Breast epithelium (tissue), 4 donors: ENCODE results near the gene RTRAF. TPM values are rescaled to one million over a fixed set of nuclear protein-coding genes. Genes with fewer than 3 reads are reported as not detected.

Experiments used
- DNase-seq, 2 donors: peaks; one replicate each; pipeline ENCODE4 v3.0.0-alpha.2; 2019; ENCODE audit warnings: low spot score in 2 of 2
- H3K27ac ChIP-seq, 2 donors: fragments of 200-600 bp; sonication (generic) in 1 of 2; one replicate each; pipeline ENCODE4 v1.5.1; 2016 to 2019; ENCODE audit warnings: mild to moderate bottlenecking in 1 of 2
- H3K27me3 ChIP-seq, 2 donors: fragments of 200-600 bp; sonication (generic) in 1 of 2; one replicate each; pipeline versions ENCODE4 v1.5.1 to v1.6.0; 2017 to 2019; ENCODE audit warnings: control low read depth in 1 of 2, mild to moderate bottlenecking in 1 of 2
- H3K36me3 ChIP-seq: fragments of 200-600 bp; one replicate; pipeline ENCODE4 v1.5.1; 2019
- H3K4me1 ChIP-seq, 2 donors: fragments of 200-600 bp; sonication (generic); one replicate each; pipeline ENCODE4 v1.5.1; 2016 to 2019; ENCODE audit warnings: control low read depth in 1 of 2
- H3K4me3 ChIP-seq, 3 donors: fragments of 200-600 bp; sonication (generic); 1 replicate in 2 of 3; 2 replicates in 1 of 3; pipeline ENCODE4 v1.5.1; 2016 to 2019; ENCODE audit warnings: mild to moderate bottlenecking in 3 of 3, moderate library complexity in 2 of 3
- H3K9me3 ChIP-seq, 2 donors: fragments of 200-600 bp; sonication (generic) in 1 of 2; one replicate each; pipeline ENCODE4 v1.5.1; 2016 to 2019; ENCODE audit warnings: control low read depth in 1 of 2
- CTCF ChIP-seq, 3 donors: fragments of 450-650 bp; IDR thresholded peaks; one replicate each; pipeline ENCODE4 v1.5.1; 2016 to 2017; ENCODE audit warnings: antibody characterized with exemption in 3 of 3, mild to moderate bottlenecking in 3 of 3, moderate library complexity in 3 of 3
- POLR2A ChIP-seq: fragments of 450-650 bp; IDR thresholded peaks from one replicate; pipeline ENCODE4 v1.6.1; 2016; ENCODE audit warnings: antibody characterized with exemption, mild to moderate bottlenecking, moderate library complexity
- POLR2AphosphoS5 ChIP-seq, 3 donors: sonication (generic); formaldehyde crosslinking; IDR thresholded peaks; one replicate each; pipeline ENCODE4 v1.6.1; 2017; ENCODE audit warnings: antibody characterized with exemption in 3 of 3
- intact Hi-C: fragments of 100-400 bp; cut with DNase I; formaldehyde crosslinking; loops from one replicate; pipeline ENCODE4 v1.15.1; 2023; ENCODE audit warnings: low total_unique reads
- total RNA-seq, 3 donors: library from RNA; depleted of rRNA; stranded (reverse); fragments of >200 nt; gene quantifications; one replicate each; pipeline ENCODE4 v1.1.0, GENCODE V29; 2016

Gene RTRAF
- total RNA-seq, 3 donors from 2014 or later = 48.7 to 93.0 (median 61.3) TPM

- intact Hi-C loops = no loop called here
- H3K4me3 ChIP-seq = no peak overlapping the region
- TF ChIP-seq POLR2AphosphoS5 (IDR thresholded peaks at IDR 0.05) (no peak), POLR2A (no peak), CTCF (IDR thresholded peaks at IDR 0.05) (no peak)
- H3K36me3 ChIP-seq = no peaks in the 10 kb centered on the region
- no peak for DNase-seq
- peaks cover 0 to 8% of the 10 kb centered on the region in 2 donors for H3K9me3 ChIP-seq
- H3K4me1 ChIP-seq = no peaks in the 10 kb centered on the region
- H3K27ac ChIP-seq = peak overlapping the region in 1 of 2 donors; percentile 48
- H3K27me3 ChIP-seq = no peaks in the 10 kb centered on the region
Observed at GRCh38 chr14:52025310-52025709, 36.0 kb downstream of the RTRAF start.

GRCh38 chr14:52026017-52026660 is 36.8 kb downstream of the RTRAF start:
- H3K36me3 ChIP-seq = no peaks in the 10 kb centered on the region
- DNase-seq = no peak
- TF ChIP-seq POLR2AphosphoS5 (IDR thresholded peaks at IDR 0.05) = no peak
- TF ChIP-seq POLR2A = no peak
- no peak for TF ChIP-seq CTCF (IDR thresholded peaks at IDR 0.05)
- peaks cover 0 to 8% of the 10 kb centered on the region in 2 donors for H3K9me3 ChIP-seq
- H3K4me3 ChIP-seq = no peak overlapping the region
- peak overlapping the region in 1 of 2 donors; percentile 48 for H3K27ac ChIP-seq
- H3K27me3 ChIP-seq = no peaks in the 10 kb centered on the region
- intact Hi-C loops = no loop called here
- H3K4me1 ChIP-seq = no peaks in the 10 kb centered on the region

GRCh38 chr14:52026901-52027300 is 37.6 kb downstream of the RTRAF start:
- H3K4me1 ChIP-seq = no peaks in the 10 kb centered on the region

GRCh38 chr14:52029881-52030280 is 40.5 kb downstream of the RTRAF start:
- Histone ChIP-seq H3K4me1 (no peaks in the 10 kb centered on the region), H3K4me3 (no peak overlapping the region), H3K9me3 (no peaks in the 10 kb centered on the region), H3K36me3 (no peaks in the 10 kb centered on the region), H3K27me3 (no peaks in the 10 kb centered on the region), H3K27ac (no peak overlapping the region)
- no peak for TF ChIP-seq POLR2AphosphoS5 (IDR thresholded peaks at IDR 0.05)
- TF ChIP-seq CTCF (IDR thresholded peaks at IDR 0.05) = no peak
- TF ChIP-seq POLR2A = no peak
- DNase-seq = no peak
- intact Hi-C loops = no loop called here

More at GRCh38 chr14:52026901-52027300, 37.6 kb downstream of the RTRAF start:
- Histone ChIP-seq H3K4me3 (no peak overlapping the region), H3K27ac (peak overlapping the region in 1 of 2 donors; percentile 48), H3K27me3 (no peaks in the 10 kb centered on the region), H3K9me3 (peaks cover 0 to 8% of the 10 kb centered on the region in 2 donors), H3K36me3 (no peaks in the 10 kb centered on the region)
- TF ChIP-seq POLR2AphosphoS5 (IDR thresholded peaks at IDR 0.05) = no peak
- DNase-seq = no peak
- intact Hi-C loops = no loop called here

- DNase-seq = peak in 1 of 2 donors; percentile 27
- peak overlapping the region; percentile 5 to 87 for H3K27ac ChIP-seq
- no peaks in the 10 kb centered on the region for H3K36me3 ChIP-seq
- no peak overlapping the region for H3K4me3 ChIP-seq
- H3K4me1 ChIP-seq = no peaks in the 10 kb centered on the region
- TF ChIP-seq POLR2A (no peak), POLR2AphosphoS5 (IDR thresholded peaks at IDR 0.05) (no peak), CTCF (IDR thresholded peaks at IDR 0.05) (no peak)
- intact Hi-C loops = no loop called here
- no peaks in the 10 kb centered on the region for H3K27me3 ChIP-seq
- no peaks in the 10 kb centered on the region for H3K9me3 ChIP-seq
Observed at GRCh38 chr14:52031781-52032180, 42.4 kb downstream of the RTRAF start.
